ENCODE data around the gene EEF1G.

The EEF1G gene

DNA sequence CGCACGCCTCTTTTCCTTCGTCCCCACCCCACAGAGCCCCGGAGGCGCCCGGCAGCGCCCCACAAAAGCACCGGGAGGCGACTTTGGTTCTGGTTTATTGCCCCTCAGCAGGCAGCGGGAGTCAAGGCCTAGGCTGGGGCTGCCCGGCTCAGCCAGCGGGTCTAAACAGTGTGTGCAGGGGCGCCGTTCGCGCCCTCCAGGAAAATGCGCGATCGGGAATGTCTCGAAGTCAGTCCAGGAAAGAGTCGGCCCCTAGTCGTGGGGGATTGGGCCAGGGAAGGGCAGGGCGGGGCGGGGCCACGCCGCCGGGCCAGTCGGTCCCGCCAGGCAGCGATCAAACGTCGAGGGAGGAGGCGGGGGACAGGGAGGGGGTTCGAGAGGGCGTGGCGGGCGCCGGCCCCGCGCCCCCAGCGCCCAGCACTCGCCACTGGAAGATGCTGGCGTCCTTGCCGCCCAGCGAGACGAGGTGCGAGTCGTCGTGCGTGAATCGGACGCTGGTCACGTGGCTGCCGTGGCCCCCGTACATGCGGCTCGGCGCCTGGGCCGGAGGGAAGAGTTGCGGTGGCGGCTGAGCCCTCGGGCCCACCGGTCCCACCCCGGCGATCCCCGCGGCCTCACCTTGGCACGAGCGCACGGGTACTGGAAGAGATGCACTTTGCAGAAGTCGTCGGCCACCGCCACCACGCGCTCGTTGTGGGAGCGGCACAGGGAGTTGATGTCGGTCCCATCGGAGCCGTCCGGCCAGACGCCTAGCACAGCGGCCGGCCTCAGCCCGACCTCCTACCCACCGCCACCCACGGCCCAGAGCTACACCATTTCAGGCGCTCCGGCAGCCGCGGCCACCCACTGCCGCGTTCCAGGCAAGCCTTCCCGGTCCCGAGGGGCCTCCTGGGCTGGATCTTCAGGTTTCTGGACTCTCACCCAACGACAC is 28.7 kb upstream of the EEF1G start:
- DNase-seq (ENCODE audit: low read depth): peak; percentile 41
- TF ChIP-seq, protein P1, sequence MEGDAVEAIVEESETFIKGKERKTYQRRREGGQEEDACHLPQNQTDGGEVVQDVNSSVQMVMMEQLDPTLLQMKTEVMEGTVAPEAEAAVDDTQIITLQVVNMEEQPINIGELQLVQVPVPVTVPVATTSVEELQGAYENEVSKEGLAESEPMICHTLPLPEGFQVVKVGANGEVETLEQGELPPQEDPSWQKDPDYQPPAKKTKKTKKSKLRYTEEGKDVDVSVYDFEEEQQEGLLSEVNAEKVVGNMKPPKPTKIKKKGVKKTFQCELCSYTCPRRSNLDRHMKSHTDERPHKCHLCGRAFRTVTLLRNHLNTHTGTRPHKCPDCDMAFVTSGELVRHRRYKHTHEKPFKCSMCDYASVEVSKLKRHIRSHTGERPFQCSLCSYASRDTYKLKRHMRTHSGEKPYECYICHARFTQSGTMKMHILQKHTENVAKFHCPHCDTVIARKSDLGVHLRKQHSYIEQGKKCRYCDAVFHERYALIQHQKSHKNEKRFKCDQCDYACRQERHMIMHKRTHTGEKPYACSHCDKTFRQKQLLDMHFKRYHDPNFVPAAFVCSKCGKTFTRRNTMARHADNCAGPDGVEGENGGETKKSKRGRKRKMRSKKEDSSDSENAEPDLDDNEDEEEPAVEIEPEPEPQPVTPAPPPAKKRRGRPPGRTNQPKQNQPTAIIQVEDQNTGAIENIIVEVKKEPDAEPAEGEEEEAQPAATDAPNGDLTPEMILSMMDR (conservative IDR thresholded peaks at IDR 0.05; ENCODE audit: low read length): no peak

DNA sequence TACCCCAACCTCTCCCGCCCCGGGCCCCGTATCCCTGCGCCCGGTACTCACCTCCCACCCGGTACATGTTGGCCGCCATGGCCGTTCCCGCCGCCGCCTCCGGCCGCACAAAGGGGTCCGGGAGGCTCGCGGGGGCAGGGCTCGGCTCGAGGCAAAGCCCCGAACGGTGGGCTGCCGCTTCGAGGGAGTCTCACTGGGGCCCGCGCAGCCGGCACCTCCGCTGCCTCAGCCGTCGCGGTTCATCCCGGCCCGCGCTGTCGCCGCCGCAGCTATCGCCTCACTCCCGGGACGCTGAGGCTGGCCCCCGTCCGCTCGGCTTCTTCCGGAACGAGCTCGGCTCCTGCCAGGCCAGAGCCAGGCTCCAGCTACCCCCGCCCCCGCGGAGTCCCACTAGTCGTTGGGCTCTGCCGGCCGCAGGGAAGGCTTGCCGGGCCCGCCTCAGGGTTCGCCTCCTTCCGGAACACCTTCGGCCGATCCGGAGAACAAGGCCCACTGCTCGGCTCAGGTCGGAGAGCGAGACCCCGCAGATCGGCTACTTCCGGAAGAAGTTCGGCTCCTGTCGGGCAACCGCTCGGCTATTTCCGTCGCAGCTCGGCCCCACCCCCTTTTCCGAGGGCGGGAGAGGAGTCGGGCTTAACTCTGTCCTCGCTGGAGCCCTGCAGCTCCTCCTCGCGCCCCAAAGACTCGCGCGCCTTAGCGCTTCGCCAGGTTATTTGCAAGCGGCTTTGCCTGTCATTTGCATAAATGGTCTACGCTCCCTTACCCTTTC is 27.9 kb upstream of the EEF1G start, which contains the start of gene MTA2:
TSS of gene MTA2 (minus strand) at position 494 of the 769 bp plus-strand sequence. CDS start at position 79, 415 bp downstream.
- H3K4me3 ChIP-seq (ENCODE audit: low read length): peak within 1 kb of the TSS; percentile 85
- TF ChIP-seq, protein P1 (conservative IDR thresholded peaks at IDR 0.05; ENCODE audit: low read length): no peak
- DNase-seq (ENCODE audit: low read depth): peak; percentile 96

More for the DNA sequence above, 28.7 kb upstream of the EEF1G start:
- H3K4me3 ChIP-seq (ENCODE audit: low read length): peak overlapping the region; percentile 55

GRCh38 chr11:62601122-62601371 is 27.4 kb upstream of the EEF1G start:
- peak overlapping the region; percentile 85 for H3K4me3 ChIP-seq (ENCODE audit: low read length)
- TF ChIP-seq, protein P1 (conservative IDR thresholded peaks at IDR 0.05; ENCODE audit: low read length): no peak
- peak; percentile 29 for DNase-seq (ENCODE audit: low read depth)

DNA sequence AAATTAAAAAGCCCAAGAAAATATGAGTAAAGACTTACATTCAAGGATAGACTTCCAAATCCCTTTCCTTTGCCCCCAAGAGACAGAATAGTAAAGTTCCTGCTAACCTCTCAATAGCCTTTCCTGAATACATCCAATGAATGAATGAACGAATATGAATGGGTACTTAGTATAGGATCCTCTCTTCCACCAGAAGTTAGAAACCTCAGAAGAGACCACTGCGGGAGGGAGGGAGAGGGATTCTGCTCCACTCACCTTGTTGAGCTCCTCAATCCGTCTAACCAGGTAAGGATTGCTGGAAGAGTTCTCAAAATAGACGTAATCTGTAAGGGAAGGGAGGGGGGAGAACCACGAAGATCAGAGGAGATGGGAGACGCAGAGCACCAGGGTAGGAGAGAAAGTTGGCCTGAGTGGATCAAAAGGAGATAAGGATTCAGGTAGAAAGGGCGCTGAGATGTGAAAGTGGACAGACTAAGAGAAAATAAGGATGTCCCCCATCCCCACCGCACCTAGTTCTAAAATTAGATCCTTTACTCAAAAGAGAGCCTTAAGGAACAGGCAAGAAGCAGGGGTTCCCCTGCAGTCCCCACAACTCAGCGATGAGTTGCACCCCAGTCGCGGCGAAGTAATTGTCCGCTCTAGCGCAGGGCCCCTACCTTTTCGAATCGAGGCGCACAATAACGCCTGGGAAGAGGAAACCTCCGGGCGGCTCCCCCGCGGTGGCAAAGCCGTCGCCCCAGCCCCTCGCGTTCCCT is 26.9 kb upstream of the EEF1G start:
- TF ChIP-seq, protein P1 (conservative IDR thresholded peaks at IDR 0.05; ENCODE audit: low read length): no peak
- no peak for DNase-seq (ENCODE audit: low read depth)
- peak overlapping the region; percentile 85 for H3K4me3 ChIP-seq (ENCODE audit: low read length)

DNA sequence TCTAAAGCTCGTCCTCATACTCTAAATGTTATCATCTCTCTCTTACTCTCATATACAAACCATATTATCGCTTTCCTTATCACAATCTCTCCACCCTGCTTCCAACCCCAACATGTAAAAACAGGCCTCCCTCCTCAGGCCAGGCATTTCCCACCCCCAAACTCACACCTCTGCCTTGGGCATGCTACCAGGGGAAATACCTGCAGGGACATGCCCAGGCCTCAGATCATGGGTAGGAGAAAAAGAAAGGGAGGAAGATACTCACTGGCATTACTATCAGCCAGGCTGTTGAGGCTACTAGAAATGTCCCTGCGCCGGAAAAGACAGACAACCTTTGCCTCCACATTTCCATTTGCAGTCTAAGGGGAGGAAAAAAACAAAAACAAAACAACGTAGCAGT is 26.2 kb upstream of the EEF1G start:
- TF ChIP-seq, protein P1 (conservative IDR thresholded peaks at IDR 0.05; ENCODE audit: low read length): no peak
- no peak for DNase-seq (ENCODE audit: low read depth)

DNA sequence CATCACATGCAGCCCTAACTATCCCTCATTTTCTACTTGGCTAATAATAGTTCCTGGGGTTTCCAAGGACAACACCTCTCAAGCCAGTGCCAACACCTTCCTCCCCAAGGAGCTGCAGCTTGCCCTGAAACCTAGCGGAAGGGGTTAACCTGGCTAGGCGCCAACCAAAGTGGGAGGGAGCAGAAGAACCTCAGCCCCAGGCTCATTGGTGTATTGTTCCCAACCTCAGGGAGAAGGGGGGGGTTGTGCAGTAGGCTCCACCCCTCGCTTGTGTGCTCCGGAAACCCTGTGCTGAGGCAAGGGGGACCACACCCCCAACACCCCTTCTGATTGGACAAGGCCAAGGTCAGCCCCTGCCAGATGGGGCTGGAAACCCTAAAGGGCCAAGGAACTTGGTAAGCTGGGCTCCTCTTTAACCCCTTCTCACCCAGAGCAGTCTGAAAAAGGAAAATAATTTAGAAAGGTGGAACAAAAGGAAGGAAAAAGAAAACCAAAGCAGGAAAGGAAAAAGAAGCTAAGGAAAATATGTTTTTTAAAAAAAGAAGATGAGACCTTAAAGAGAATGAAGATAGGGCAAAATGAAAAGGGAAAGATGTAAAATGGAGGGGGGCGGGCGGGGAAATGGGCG is 25.5 kb upstream of the EEF1G start:
- peak; percentile 99 for DNase-seq (ENCODE audit: low read depth)
- TF ChIP-seq, protein P1 (conservative IDR thresholded peaks at IDR 0.05; ENCODE audit: low read length): no peak
- H3K4me3 ChIP-seq (ENCODE audit: low read length): peak overlapping the region; percentile 85

More for the DNA sequence above, 26.2 kb upstream of the EEF1G start:
- H3K4me3 ChIP-seq (ENCODE audit: low read length): peak overlapping the region; percentile 85

Data from AG10803 (cell line).